Body of pancreas (tissue), 4 donors: ENCODE data around the gene SMAP1. TPM values are rescaled to one million over a fixed set of nuclear protein-coding genes. Genes with fewer than 3 reads are reported as not detected.

Experiments used
- ATAC-seq: fragments of 150-250 bp; one replicate; pipeline ENCODE4 v1.9.1; 2016
- DNase-seq, 4 donors: peaks; one replicate each; pipeline ENCODE4 v3.0.0-alpha.2; 2019
- H3K27ac ChIP-seq, 4 donors: fragments of 200-600 bp; sonication (generic); 1 replicate in 3 of 4; 2 replicates in 1 of 4; pipeline versions ENCODE4 v1.5.1 to v1.6.1; 2016 to 2019; ENCODE audit warnings: mild to moderate bottlenecking in 1 of 4, mixed read lengths in 1 of 4, moderate library complexity in 1 of 4
- H3K27me3 ChIP-seq, 2 donors: fragments of 200-600 bp; sonication (generic); one replicate each; pipeline ENCODE4 v1.6.0; 2016; ENCODE audit warnings: mild to moderate bottlenecking in 1 of 2
- H3K36me3 ChIP-seq, 2 donors: fragments of 200-600 bp; sonication (generic); replicated peaks in 1 of 2; 2 replicates each; pipeline ENCODE4 v1.5.1; 2016; ENCODE audit warnings: low read depth in 2 of 2; ENCODE audit not compliant: insufficient read depth in 1 of 2
- H3K4me1 ChIP-seq: fragments of 200-600 bp; sonication (generic); one replicate; pipeline ENCODE4 v1.6.0; 2016
- H3K4me3 ChIP-seq, 2 donors: fragments of 200-600 bp; sonication (generic); 1 replicate in 1 of 2; 2 replicates in 1 of 2; pipeline ENCODE4 v1.5.1; 2016 to 2019
- H3K9me3 ChIP-seq, 3 donors: fragments of 200-600 bp; sonication (generic); 1 replicate in 2 of 3; 2 replicates in 1 of 3; pipeline ENCODE4 v1.5.1; 2016
- CTCF ChIP-seq, 7 experiments: fragments of 450-650 bp in 4 of 7; fragments of 200-600 bp in 3 of 7; sonication (generic) in 3 of 7; IDR thresholded peaks; one replicate each; pipeline ENCODE4 v1.5.1; 2016 to 2019; ENCODE audit warnings: antibody characterized with exemption in 7 of 7
- POLR2A ChIP-seq, 3 donors: fragments of 450-650 bp; IDR thresholded peaks; one replicate each; pipeline ENCODE4 v1.6.1; 2016; ENCODE audit warnings: antibody characterized with exemption in 3 of 3, mild to moderate bottlenecking in 2 of 3
- WGBS, 2 donors: methylation state at CpG; one replicate each; pipeline ENCODE4 v1.1.5; 2017; 5-methylcytosine and 5-hydroxymethylcytosine counted together
- intact Hi-C: fragments of 100-400 bp; cut with DNase I; formaldehyde crosslinking; loops from one replicate; pipeline ENCODE4 v1.15.1; 2023
- total RNA-seq, 2 donors: library from RNA; depleted of rRNA; stranded (reverse); fragments of >200 nt; gene quantifications; one replicate each; pipeline ENCODE4 v1.1.0, GENCODE V29; 2016

SMAP1 gene
- total RNA-seq, 2 donors from 2014 or later: 22.1 to 34.3 TPM

GRCh38 chr6:70843328-70843918, 175.7 kb downstream of the SMAP1 start:
- intact Hi-C loops: no loop called here
- Histone ChIP-seq H3K27me3 (no peaks in the 10 kb centered on the region), H3K9me3 (no peaks in the 10 kb centered on the region), H3K36me3 (no peaks in the 10 kb centered on the region), H3K4me1 (no peaks in the 10 kb centered on the region), H3K27ac (no peak overlapping the region), H3K4me3 (no peak overlapping the region)
- 81 to 86% methylated on average over 4 of the region's 4 CpGs for WGBS, 2 donors
- DNase-seq: no peak
- TF ChIP-seq POLR2A (IDR thresholded peaks at IDR 0.05) (no peak), CTCF (IDR thresholded peaks at IDR 0.05) (no peak)
- ATAC-seq: no peak

GRCh38 chr6:70844301-70844700, 176.6 kb downstream of the SMAP1 start:
- DNase-seq (no peak), ATAC-seq (no peak)
- H3K4me3 ChIP-seq: no peak overlapping the region
- WGBS, 2 donors: 100% methylated on average over 1 of the region's 1 CpG
- no peaks in the 10 kb centered on the region for H3K36me3 ChIP-seq
- intact Hi-C loops: no loop called here
- TF ChIP-seq CTCF (IDR thresholded peaks at IDR 0.05) (no peak), POLR2A (IDR thresholded peaks at IDR 0.05) (no peak)
- H3K9me3 ChIP-seq: no peaks in the 10 kb centered on the region
- no peak overlapping the region for H3K27ac ChIP-seq
- no peaks in the 10 kb centered on the region for H3K27me3 ChIP-seq
- no peaks in the 10 kb centered on the region for H3K4me1 ChIP-seq

- Histone ChIP-seq H3K36me3 (no peaks in the 10 kb centered on the region), H3K4me3 (no peak overlapping the region), H3K4me1 (peaks cover 4% of the 10 kb centered on the region), H3K27me3 (no peaks in the 10 kb centered on the region), H3K27ac (no peak overlapping the region), H3K9me3 (no peaks in the 10 kb centered on the region)
- no peak for TF ChIP-seq POLR2A (IDR thresholded peaks at IDR 0.05)
- DNase-seq: no peak
- intact Hi-C loops: no loop called here
- ATAC-seq: no peak
- 97% methylated on average over 8 of the region's 8 CpGs for WGBS, 2 donors
These were observed 178.6 kb downstream of the SMAP1 start for GRCh38 chr6:70846207-70846835.

GRCh38 chr6:70847106-70848084, 179.7 kb downstream of the SMAP1 start:
- Histone ChIP-seq H3K36me3 (no peaks in the 10 kb centered on the region), H3K27ac (no peak overlapping the region), H3K4me3 (no peak overlapping the region), H3K4me1 (peaks cover 4% of the 10 kb centered on the region), H3K27me3 (no peaks in the 10 kb centered on the region), H3K9me3 (no peaks in the 10 kb centered on the region)
- ATAC-seq (no peak), DNase-seq (no peak)
- no peak for TF ChIP-seq CTCF (IDR thresholded peaks at IDR 0.05)
- TF ChIP-seq POLR2A (IDR thresholded peaks at IDR 0.05): no peak
- WGBS, 2 donors: 93 to 96% methylated on average over 4 of the region's 4 CpGs
- intact Hi-C loops: no loop called here
